Measurements from ENCODE around the gene AHSP. TPM values are rescaled to one million over a fixed set of nuclear protein-coding genes. Genes with fewer than 3 reads are reported as not detected.

AHSP gene
- total and polyA plus RNA-seq, 4 donors: 0.30 to 47.8 TPM; not detected in 2

DNA sequence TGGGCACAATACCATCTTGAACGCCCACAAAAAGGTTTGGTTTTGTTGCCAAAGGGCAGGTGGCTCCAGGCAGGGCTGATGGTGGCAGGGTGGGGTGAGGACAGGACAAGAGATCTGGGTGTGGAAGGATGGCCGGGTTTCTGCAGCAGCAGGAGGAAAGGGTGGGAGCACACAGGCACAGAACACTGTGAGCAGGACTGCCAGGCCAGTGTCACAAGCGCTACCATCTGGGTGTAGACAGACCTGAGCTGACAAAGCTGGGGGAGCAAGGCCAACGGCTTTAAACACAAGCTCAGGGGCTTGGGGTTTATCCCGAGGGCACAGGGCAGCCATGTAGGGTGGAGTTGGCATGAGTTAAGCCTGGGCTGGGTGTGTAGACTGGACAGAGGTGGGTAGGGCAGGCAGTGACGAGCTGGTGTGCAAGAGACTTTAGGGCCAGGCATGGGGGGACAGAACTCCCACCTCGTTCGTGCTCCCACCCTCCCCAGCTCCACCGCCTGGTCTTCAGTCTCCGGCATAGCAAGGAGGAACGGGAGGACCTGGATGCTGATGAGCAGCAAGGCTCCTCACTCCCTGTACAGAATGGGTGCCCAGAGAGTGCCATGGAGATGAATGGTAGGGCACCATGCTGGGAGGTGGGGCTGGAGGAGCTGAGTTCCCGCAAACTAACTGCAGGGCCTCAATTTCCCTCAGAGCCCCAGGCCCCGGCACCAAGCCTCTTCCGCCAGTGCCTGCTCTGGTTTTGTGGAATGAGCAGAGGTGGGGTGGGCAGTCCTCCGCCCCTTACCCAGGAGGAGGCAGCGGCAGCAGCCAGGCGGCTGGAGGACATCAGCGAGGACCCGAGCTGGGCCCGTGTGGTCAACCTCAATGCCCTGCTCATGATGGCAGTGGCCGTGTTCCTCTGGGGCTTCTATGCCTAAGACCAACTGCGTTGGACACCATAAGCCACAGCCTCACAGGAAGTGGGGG is 37.8 kb upstream of the AHSP start:
- H3K9ac ChIP-seq (ENCODE audit: insufficient read depth in 1 of 2, low read length in 2 of 2): no peak overlapping the region
- H3K4me3 ChIP-seq: no peak overlapping the region
- peaks cover 0 to 20% (median 5%) of the 10 kb centered on the region in 5 donors for H3K4me1 ChIP-seq (ENCODE audit: control insufficient read depth in 5 of 5, insufficient read depth in 5 of 5, low read length in 5 of 5)
- TF ChIP-seq, protein P1, sequence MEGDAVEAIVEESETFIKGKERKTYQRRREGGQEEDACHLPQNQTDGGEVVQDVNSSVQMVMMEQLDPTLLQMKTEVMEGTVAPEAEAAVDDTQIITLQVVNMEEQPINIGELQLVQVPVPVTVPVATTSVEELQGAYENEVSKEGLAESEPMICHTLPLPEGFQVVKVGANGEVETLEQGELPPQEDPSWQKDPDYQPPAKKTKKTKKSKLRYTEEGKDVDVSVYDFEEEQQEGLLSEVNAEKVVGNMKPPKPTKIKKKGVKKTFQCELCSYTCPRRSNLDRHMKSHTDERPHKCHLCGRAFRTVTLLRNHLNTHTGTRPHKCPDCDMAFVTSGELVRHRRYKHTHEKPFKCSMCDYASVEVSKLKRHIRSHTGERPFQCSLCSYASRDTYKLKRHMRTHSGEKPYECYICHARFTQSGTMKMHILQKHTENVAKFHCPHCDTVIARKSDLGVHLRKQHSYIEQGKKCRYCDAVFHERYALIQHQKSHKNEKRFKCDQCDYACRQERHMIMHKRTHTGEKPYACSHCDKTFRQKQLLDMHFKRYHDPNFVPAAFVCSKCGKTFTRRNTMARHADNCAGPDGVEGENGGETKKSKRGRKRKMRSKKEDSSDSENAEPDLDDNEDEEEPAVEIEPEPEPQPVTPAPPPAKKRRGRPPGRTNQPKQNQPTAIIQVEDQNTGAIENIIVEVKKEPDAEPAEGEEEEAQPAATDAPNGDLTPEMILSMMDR (IDR thresholded peaks at IDR 0.05; ENCODE audit: control extremely low read depth, extremely low read depth): no peak
- H3K27ac ChIP-seq (ENCODE audit: low read depth in 1 of 2, low read length in 1 of 2): no peak overlapping the region
- H3K27me3 ChIP-seq (ENCODE audit: control insufficient read depth in 3 of 3, insufficient read depth in 3 of 3, low read length in 2 of 3): no peaks in the 10 kb centered on the region
- H3K36me3 ChIP-seq (ENCODE audit: control insufficient read depth in 4 of 4, insufficient read depth in 4 of 4, low read length in 4 of 4): peaks cover 12 to 30% (median 23%) of the 10 kb centered on the region in 4 donors
- H3K9me3 ChIP-seq (ENCODE audit: control insufficient read depth in 4 of 4, insufficient read depth in 3 of 4, low read length in 3 of 4): no peaks in the 10 kb centered on the region
- ATAC-seq (ENCODE audit: insufficient read depth, low FRiP score) (no peak), DNase-seq (no peak)
- WGBS, 2 donors: 87 to 91% methylated on average over 22 of the region's 22 CpGs

DNA sequence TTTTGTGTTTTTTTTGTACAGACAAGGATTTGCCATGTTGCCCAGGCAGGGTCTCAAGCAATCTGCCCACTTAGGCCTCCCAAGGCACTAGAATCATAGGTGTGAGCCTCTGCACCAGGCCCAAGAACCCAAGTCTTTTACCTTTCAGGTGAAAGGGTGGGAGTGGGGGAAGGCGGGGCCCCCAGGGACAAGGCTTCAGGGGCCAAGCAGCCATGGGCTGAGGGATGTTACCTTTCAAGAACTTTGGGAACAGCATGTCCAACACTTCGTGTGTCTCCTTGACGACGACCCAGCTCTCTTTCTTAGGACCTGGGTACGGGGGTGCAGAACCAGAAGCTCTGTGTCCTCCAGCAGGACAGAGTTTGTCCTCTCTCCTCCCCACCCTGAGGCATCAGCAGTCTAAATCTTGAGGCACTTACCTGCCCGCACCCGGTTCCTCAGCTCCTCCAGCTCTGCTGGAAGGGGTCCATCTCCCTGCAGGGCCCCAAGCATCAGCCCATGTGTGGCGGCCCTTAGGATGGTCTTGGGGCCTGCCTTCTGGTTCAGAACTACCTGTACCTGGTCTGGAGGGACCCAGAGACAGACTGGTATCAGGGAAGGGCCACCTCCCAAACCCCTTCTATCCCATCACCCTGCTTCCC is 35.8 kb upstream of the AHSP start:
- no peak for ATAC-seq (ENCODE audit: insufficient read depth, low FRiP score)
- H3K27me3 ChIP-seq (ENCODE audit: control insufficient read depth in 3 of 3, insufficient read depth in 3 of 3, low read length in 2 of 3): no peaks in the 10 kb centered on the region
- H3K36me3 ChIP-seq (ENCODE audit: control insufficient read depth in 4 of 4, insufficient read depth in 4 of 4, low read length in 4 of 4): peaks cover 22 to 42% (median 33%) of the 10 kb centered on the region in 4 donors
- H3K4me3 ChIP-seq: no peak overlapping the region
- DNase-seq: no peak
- no peak overlapping the region for H3K27ac ChIP-seq (ENCODE audit: low read depth in 1 of 2, low read length in 1 of 2)
- no peaks in the 10 kb centered on the region for H3K9me3 ChIP-seq (ENCODE audit: control insufficient read depth in 4 of 4, insufficient read depth in 3 of 4, low read length in 3 of 4)
- WGBS, 2 donors: 95 to 98% methylated on average over 8 of the region's 8 CpGs
- TF ChIP-seq, protein P1 (IDR thresholded peaks at IDR 0.05; ENCODE audit: control extremely low read depth, extremely low read depth): no peak
- H3K4me1 ChIP-seq (ENCODE audit: control insufficient read depth in 5 of 5, insufficient read depth in 5 of 5, low read length in 5 of 5): peaks cover 0 to 19% (median 0%) of the 10 kb centered on the region in 5 donors
- no peak overlapping the region for H3K9ac ChIP-seq (ENCODE audit: insufficient read depth in 1 of 2, low read length in 2 of 2)

DNA sequence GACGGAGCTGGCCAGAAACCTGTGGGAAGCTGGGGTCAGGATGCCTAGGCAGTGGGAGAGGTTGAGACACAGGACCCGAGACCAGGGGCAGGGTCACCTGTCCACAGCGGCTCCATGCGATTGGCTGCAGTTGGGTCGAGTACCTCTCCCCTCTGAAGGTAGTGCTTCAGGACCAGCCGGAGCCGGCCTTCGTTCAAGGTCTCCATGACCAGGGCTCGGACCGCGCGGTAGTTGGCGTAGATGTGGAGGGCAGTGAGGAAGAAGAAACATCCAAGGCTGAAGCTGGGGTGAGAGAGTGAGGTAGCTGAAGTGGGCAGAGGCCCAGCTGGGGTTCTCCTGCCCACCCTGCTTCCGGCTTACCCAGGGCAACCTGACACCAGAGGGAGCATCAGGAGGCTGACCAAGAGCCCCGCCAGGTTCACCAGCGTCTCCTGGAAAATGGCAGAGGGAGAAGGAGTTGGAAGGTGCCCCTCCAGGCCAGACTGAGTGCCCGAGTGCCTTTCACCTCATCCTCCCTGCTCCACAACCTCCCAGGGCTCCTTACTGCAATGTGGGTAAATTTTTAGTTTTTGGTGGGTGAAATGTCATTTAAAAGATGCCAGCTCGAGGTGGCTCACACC is 34.1 kb upstream of the AHSP start:
- Histone ChIP-seq H3K4me3 (no peak overlapping the region), H3K36me3 (ENCODE audit: control insufficient read depth in 4 of 4, insufficient read depth in 4 of 4, low read length in 4 of 4) (peaks cover 22 to 56% (median 48%) of the 10 kb centered on the region in 4 donors)

More for the DNA sequence above, 34.1 kb upstream of the AHSP start:
- no peak for DNase-seq
- H3K9ac ChIP-seq (ENCODE audit: insufficient read depth in 1 of 2, low read length in 2 of 2): no peak overlapping the region
- TF ChIP-seq, protein P1 (IDR thresholded peaks at IDR 0.05; ENCODE audit: control extremely low read depth, extremely low read depth): no peak
- H3K27me3 ChIP-seq (ENCODE audit: control insufficient read depth in 3 of 3, insufficient read depth in 3 of 3, low read length in 2 of 3): no peaks in the 10 kb centered on the region
- no peak overlapping the region for H3K27ac ChIP-seq (ENCODE audit: low read depth in 1 of 2, low read length in 1 of 2)
- peaks cover 0 to 11% (median 0%) of the 10 kb centered on the region in 5 donors for H3K4me1 ChIP-seq (ENCODE audit: control insufficient read depth in 5 of 5, insufficient read depth in 5 of 5, low read length in 5 of 5)
- no peak for ATAC-seq (ENCODE audit: insufficient read depth, low FRiP score)
- 95% methylated on average over 18 of the region's 18 CpGs for WGBS, 2 donors
- peaks cover 0 to 2% (median 0%) of the 10 kb centered on the region in 4 donors for H3K9me3 ChIP-seq (ENCODE audit: control insufficient read depth in 4 of 4, insufficient read depth in 3 of 4, low read length in 3 of 4)

All from lung (tissue), 12 donors.